AG10803 (cell line): Measurements from ENCODE around the gene RFNG.
A peak's percentile ranks its signal among the peaks of the same experiment; 100 is the strongest.

Experiments
- DNase-seq: peaks from one replicate; pipeline ENCODE4 v3.0.0; 2010; ENCODE audit warnings: low read depth
- H3K4me3 ChIP-seq: 2 replicates; pipeline ENCODE4 v1.5.1; 2011; ENCODE audit warnings: mild to moderate bottlenecking, low read length, control low read depth
- CTCF ChIP-seq: conservative IDR thresholded peaks from 2 replicates; pipeline ENCODE4 v1.5.1; 2011; ENCODE audit warnings: mild to moderate bottlenecking, low read length, control low read depth, inconsistent platforms

The RFNG gene

GRCh38 chr17:82003411-82004381, 47.9 kb downstream of the RFNG start:
- DNase-seq: peak; percentile 93
- no peak for TF ChIP-seq CTCF
- no peak overlapping the region for H3K4me3 ChIP-seq

DNA sequence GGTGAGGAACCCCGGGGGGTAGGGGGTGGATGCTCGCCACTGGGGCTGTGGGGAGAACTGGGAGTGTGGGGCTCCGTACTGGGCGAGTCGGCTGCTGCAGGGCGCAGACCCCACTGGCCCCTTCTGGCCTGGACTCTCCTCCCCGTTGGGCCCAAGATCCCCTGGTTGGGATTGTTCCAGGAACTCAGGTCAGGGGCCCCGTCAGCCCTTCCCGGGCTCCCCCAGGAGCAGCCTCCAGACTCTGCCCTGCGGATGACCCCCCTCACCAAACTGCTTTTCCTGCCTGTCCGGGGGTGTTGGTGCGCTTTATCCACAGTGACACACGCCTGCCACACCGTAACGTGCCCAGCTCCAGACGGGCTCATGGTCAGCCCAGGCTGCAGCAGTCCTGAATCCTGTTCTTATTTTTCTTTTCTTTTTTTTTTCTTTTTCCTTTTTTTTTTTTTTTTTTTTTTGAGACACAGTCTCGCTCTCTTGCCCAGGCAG, 50.0 kb downstream of the RFNG start:
- TF ChIP-seq CTCF: no peak
- DNase-seq: no peak
- no peak overlapping the region for H3K4me3 ChIP-seq

DNA sequence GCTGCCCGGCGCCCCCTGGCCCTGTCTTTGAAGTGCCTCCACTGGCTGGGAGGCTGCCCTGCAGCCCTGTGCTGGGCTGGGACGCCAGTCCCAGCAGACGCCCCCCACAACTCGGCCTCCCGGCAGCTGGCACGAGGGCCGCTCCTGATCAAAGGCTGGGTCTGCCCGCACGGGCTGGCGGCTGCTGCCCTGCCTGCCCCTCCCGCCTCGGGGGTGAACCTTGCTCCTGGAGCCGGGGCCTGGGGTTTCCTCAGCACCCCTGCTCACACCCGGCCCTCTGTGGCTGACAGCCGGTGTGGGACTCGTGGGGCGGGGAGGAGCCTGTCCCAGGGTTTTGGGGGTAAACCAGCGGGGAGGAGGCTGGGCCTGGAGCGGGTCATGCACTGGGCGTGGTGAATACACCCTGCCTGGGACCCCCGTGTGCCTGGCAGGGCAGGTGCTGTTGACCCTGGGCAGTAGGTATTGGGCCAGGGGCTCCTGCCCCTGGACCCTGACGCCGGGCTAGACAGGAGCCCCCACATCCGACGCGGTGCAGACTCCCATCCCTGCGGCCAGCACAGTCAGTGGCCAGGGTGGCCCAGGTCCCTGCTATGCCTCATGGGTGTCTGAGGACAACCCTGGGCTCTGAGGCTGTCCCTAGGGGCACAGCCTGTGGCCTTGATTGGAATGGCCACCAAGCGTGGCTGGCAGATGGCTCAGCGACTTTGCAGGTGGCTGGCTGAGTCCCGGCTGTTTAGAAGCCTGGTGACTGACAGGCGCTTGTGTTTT, 50.6 kb downstream of the RFNG start:
- no peak for TF ChIP-seq CTCF
- no peak overlapping the region for H3K4me3 ChIP-seq
- DNase-seq: no peak

- no peak overlapping the region for H3K4me3 ChIP-seq
- DNase-seq: no peak
- no peak for TF ChIP-seq CTCF
Measured at GRCh38 chr17:81999976-82000802, 51.4 kb downstream of the RFNG start.

DNA sequence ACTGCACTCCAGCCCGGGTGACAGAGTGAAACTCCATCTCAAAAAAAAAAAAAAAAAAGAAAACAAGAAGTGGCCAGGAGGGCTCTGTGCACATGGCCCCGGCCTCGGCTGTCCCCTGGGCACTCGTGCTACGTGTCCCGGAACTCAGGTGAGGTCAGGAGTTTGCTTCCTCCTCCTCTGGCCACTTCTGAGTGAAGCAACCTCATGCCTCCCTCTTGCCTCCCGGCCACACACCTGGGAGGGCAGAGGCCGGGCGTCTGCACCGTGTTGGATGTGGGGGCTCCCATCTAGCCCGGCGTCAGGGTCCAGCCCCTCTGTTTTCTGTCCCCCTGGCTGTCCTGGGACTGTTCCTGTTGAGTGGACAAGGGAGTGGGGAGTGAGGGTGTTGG, 52.0 kb downstream of the RFNG start:
- no peak overlapping the region for H3K4me3 ChIP-seq
- TF ChIP-seq CTCF: no peak
- DNase-seq: no peak

- DNase-seq: no peak
- H3K4me3 ChIP-seq: no peak overlapping the region
- no peak for TF ChIP-seq CTCF
Measured at GRCh38 chr17:81998691-81999438, 52.7 kb downstream of the RFNG start.
